HL-60 (cell line): ENCODE results near the gene CD93.

Source experiments
- DNase-seq, 2 experiments: peaks; one replicate each; pipeline ENCODE4 v3.0.0-alpha.2; 2010 to 2020; ENCODE audit warnings: low read depth in 1 of 2, low spot score in 1 of 2
- H3K27ac ChIP-seq: fragments of 250-450 bp; sonication (Bioruptor Pico); replicated peaks from 2 replicates; pipeline ENCODE4 v1.5.1; 2020; ENCODE audit warnings: mild to moderate bottlenecking, moderate library complexity
- H3K27me3 ChIP-seq: fragments of 250-450 bp; sonication (Bioruptor Pico); 2 replicates; pipeline ENCODE4 v1.5.1; 2021; ENCODE audit warnings: mild to moderate bottlenecking, moderate library complexity; ENCODE audit not compliant: insufficient read depth, poor library complexity, severe bottlenecking
- H3K4me3 ChIP-seq: replicated peaks from 2 replicates; pipeline ENCODE4 v1.5.1; 2011; ENCODE audit warnings: mild to moderate bottlenecking, control low read depth, low read length; ENCODE audit not compliant: insufficient read depth
- CTCF ChIP-seq: IDR thresholded peaks from one replicate; pipeline ENCODE4 v1.5.1; 2011; ENCODE audit warnings: low read length, control low read depth, inconsistent platforms; ENCODE audit not compliant: insufficient read depth
- GABPA ChIP-seq: IDR thresholded peaks from 2 replicates; pipeline ENCODE4 v1.6.1; 2012; ENCODE audit warnings: low read depth
- POLR2AphosphoS5 ChIP-seq: IDR thresholded peaks from 2 replicates; pipeline ENCODE4 v1.6.1; 2012; ENCODE audit warnings: low read depth
- SPI1 ChIP-seq: IDR thresholded peaks from 2 replicates; pipeline ENCODE4 v1.6.1; 2012; ENCODE audit warnings: low read depth, mild to moderate bottlenecking, borderline replicate concordance
- TF ChIP-seq, protein P1 (sequence below): IDR thresholded peaks from 2 replicates; pipeline ENCODE4 v1.6.1; 2012; ENCODE audit warnings: low read depth; ENCODE audit not compliant: insufficient replicate concordance

Gene CD93

DNA sequence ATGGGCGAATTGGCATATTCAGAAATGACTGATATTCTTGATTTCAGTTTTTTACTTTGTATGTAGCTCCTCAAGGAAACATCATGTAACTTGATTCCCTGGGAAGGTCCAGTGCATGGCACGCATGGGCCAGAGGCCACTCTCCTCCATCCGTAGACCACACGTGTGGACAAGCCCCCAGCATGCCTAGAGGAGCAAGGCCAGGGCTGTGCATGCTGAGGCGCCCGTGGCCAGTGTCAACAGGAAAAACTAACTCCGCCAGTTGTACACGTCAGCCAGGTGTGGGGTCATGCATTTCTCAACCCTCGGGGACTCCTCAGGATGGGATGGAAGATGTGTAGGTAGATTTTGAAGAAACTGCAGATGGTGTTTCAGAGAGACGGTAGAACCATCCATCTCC, 37.8 kb upstream of the CD93 start:
- Histone ChIP-seq H3K27ac (no peak overlapping the region), H3K27me3 (no peaks in the 10 kb centered on the region), H3K4me3 (no peak overlapping the region)
- TF ChIP-seq SPI1: no peak
- TF ChIP-seq POLR2AphosphoS5: no peak
- no peak for TF ChIP-seq GABPA
- TF ChIP-seq CTCF: no peak
- TF ChIP-seq, protein P1, sequence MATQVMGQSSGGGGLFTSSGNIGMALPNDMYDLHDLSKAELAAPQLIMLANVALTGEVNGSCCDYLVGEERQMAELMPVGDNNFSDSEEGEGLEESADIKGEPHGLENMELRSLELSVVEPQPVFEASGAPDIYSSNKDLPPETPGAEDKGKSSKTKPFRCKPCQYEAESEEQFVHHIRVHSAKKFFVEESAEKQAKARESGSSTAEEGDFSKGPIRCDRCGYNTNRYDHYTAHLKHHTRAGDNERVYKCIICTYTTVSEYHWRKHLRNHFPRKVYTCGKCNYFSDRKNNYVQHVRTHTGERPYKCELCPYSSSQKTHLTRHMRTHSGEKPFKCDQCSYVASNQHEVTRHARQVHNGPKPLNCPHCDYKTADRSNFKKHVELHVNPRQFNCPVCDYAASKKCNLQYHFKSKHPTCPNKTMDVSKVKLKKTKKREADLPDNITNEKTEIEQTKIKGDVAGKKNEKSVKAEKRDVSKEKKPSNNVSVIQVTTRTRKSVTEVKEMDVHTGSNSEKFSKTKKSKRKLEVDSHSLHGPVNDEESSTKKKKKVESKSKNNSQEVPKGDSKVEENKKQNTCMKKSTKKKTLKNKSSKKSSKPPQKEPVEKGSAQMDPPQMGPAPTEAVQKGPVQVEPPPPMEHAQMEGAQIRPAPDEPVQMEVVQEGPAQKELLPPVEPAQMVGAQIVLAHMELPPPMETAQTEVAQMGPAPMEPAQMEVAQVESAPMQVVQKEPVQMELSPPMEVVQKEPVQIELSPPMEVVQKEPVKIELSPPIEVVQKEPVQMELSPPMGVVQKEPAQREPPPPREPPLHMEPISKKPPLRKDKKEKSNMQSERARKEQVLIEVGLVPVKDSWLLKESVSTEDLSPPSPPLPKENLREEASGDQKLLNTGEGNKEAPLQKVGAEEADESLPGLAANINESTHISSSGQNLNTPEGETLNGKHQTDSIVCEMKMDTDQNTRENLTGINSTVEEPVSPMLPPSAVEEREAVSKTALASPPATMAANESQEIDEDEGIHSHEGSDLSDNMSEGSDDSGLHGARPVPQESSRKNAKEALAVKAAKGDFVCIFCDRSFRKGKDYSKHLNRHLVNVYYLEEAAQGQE: no peak
- DNase-seq: no peak

DNA sequence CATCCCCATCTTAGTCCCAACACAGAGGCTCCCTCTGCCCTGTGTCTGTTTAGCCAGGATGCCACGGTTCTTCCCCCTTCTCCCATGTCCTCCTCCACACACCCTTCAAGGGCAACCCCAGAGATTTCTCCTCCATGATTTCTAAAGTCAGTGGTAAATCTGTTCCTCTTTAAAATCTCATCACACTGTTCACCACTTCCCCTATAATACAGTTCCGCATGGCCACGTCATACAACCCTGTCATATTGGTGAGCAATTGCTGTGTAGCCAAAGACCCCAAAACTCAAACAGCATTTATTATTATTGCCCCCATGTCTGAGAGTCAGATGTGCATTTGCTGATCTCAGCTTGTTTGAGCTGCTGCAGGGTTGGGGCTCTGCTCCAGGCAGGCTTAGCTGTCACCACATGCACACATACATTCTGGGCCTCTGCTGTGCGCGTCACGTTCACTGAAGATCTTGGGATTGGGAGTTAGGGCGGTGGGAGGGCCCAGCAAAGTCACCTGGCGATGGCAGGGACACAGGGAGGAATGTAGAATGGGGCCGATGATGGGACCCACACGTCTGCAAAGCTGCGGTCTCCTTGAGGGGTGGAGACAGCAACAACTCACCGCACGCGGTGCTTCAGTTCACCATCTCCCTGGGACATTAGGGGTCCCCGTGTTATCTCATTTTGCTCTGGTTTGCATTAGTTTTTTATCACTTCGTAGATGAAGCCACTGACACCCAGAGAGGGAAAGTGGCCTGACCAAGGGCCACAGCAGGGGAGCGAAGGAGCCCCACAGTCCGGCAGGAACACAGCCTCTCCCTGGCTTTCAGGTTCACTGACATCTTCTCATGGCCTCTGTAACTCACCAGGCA, 36.9 kb upstream of the CD93 start:
- DNase-seq: no peak
- no peak for TF ChIP-seq SPI1
- TF ChIP-seq, protein P1: no peak
- no peak for TF ChIP-seq POLR2AphosphoS5
- Histone ChIP-seq H3K4me3 (no peak overlapping the region), H3K27ac (no peak overlapping the region), H3K27me3 (no peaks in the 10 kb centered on the region)

DNA sequence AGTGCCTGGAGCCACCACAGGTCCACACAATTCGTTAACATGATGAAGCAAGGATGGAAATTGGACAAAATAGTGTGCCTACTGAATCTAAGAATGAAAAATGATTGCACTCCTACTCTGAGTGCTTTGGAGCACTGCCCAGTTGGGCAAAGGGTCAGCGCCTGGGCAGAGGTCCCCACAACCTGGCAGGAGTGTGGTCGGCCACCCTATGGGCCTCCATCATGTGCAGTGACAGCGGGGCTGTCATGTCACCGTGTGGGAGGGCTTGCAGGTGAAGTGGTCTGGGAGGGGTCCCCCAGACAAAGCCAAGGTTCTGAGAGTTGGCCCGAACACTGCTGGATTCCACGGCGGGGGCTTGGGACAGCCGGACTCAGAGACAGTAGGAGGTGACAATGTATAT, 36.2 kb upstream of the CD93 start:
- Histone ChIP-seq H3K27me3 (no peaks in the 10 kb centered on the region), H3K27ac (no peak overlapping the region), H3K4me3 (no peak overlapping the region)
- DNase-seq: no peak
- TF ChIP-seq GABPA: no peak
- TF ChIP-seq POLR2AphosphoS5: no peak
- no peak for TF ChIP-seq CTCF
- TF ChIP-seq, protein P1: no peak
- no peak for TF ChIP-seq SPI1
